ENCODE data around the gene RBBP8.
A peak's percentile ranks its signal among the peaks of the same experiment; 100 is the strongest.

RBBP8 gene

DNA sequence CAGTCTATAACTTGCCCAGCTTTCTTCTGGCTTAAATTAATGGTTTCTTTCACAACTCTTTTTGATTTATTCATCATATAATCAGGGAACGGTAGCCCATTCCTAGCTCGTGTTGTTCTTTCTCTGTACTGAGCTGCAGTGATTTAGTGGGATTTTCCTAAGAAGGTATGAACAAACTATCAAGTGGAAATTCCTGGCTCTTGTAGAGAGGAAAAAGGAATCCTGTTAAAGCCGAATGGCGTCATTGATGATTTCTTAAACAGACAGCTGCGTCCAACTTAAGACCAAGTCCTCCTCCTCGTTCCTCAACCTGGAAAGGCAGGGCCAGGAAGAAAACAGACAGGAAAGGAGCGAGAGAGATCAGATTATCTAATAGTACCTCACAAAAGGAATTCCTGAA lies 132.9 kb downstream of the RBBP8 start:
- DNase-seq, result no peak

DNA sequence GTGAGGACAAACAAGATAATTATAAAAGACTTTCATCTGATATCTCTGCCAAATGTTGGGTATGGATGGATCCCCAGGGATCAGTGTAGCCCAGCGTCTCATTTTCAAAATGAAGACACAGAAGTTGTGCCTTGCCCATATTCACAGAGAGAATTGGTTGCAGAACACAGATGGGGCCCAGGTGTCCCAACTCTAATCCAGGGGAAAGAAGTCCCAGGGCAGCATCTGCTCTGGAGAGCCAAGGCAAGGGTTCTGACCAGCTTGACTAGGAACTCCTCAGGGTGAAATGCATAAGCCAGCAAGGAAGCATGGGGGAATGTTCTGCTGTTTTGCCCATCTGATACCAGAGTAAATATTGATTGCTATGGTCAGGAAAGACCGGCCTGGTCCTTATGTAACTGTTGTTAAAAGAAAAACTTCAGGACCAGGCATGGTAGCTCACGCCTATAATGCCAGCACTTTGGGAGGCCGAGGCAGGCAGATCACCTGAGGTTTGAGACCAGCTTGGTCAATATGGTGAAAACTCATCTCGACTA lies 133.4 kb downstream of the RBBP8 start:
- no peak for DNase-seq

DNA sequence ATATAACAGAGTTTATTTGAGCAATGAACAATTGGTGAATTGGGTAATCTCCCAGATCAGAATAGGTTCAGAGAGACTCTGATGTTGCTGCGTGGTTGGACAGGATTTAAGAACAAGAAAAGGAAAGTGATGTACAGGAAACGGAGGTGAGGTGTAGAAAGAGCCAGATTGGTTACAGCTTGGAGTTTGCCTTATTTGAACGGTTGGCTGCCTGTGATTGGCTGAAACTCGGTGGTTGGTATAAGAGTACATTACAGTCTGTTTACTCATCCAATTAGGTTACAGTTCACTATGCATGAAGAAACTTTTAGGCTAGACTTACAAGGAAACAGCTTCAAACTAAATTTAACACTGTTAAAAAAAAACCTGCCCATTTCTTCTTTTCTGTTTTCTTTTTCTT lies 134.1 kb downstream of the RBBP8 start:
- no peak for DNase-seq

DNA sequence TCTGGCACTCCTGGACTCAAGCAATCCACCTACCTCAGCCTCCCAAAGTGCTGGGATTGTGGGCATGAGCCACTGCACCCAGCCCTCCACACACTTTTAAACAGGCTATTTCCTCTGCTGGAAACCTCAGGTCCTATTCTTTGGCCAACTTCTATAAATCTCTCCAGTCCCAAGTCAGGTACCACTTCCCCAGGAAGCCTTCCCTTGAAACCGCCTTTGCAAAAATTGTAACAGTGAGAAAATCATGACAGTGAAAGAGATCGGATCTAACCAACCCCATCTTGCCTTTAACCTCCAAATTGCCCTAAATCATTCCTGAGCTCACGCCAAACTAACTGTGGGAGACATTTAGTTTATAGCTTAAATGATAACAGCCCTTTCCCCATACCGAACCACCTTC lies 134.9 kb downstream of the RBBP8 start:
- no peak for DNase-seq

DNA sequence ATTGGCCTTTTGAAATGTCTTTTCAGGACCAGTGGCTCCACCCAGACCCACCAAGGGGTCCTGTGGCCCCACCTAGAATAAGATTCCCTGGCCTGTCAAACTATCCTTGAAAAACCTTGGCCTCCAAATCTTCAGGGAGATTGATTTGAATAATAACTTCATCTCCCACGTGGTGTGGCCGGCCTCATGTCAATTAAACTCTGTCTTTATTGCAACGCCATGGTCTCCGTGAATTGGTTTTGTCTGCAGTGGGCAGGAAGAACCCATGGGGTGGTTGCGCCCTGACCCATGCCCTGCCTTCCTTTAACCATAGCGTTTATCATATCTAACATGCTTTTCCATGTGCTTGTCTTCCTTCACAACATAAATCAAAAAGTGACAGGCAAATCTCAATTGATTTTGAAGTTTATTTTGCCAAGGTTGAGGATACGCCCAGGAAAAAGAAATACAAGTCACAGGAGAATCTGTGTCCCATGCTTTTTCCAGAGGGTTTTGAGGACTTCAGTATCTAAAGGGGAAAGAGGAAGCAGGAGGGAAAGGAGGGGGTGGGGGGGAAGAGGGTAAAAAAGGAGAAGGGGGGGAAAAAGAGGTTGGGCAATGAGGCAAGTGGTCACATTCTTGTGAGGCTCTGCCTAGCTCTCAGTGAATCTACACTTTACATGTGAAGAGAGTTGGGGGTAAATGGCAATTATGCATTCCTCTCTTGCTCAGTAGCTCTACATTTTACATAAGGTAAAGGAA lies 135.6 kb downstream of the RBBP8 start:
- DNase-seq, result no peak

DNA sequence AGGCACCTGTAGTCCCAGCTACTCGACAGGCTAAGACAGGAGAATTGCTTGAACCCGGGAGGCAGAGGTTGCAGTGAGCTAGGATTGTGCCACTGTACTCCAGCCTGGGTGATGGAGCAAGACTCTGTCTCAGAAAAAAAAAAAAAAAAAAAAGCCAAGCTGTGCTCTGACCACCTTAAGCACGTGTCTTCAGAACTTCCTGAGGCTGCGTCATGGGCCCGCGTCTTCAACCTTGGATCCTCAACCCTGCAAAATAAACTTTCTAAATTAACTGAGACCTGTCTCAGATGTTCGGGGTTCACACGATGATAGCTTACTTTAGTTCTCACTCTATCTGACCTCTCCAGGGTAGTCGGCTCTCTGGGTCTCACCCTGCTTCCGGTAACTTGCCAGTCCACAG lies 136.4 kb downstream of the RBBP8 start:
- DNase-seq, result peak; percentile 16

DNA sequence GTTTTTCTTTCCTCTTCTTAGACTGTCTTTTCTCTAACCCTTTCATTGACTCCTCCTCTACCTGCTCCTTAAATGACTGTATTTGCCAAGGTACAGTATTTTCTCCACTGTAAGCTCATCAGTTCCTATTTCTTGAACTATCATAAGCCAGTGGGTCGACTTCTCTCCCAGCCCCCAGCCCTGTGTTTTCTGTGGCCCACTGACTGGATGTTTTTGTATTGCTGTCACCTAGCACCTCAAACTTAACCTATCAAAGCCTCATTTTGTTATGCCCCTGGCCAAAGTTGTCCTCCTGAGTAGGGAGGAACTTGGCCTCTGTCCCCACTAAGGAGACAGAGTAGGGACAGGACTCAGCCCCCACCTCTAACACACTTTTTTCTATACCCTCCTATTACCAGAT lies 136.8 kb downstream of the RBBP8 start:
- no peak for DNase-seq

DNA sequence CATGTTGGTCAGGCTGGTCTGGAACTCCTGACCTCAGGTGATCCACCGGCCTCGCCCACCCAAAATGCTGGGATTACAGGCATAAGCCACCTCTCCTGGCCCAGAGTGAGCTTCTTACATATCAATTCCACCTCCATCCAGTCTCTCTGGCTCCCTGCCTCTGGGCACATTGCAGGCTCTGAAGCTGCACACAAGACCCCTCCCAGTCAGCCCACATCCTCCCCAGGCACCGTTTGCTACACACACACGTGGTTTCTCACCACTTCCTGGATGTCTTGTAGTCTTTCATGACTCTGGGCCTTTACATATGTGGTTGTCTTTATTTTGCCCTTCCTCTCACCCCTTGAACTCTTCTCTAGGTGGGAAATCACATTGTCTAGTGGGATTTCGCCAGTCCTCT lies 138.2 kb downstream of the RBBP8 start:
- DNase-seq, result peak; percentile 77

DNA sequence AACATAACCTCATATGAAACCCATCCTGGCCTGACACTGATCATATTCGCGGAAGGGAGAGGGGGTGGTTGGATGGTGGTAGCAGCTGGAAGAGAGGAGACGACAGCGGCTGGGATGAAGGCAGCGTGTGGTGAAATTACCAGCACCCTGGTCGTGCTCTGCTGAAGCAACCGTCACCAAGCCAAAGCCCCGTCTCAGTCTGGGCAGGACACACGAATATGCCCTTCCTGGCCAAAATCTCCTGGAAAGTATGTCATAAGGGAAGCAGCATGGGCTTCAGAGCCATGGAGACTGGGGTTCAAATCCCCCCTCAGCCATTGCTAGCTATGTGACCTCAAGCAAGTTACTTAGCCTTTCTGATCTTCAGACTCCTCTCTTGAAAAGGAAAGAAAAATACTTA lies 139.0 kb downstream of the RBBP8 start:
- DNase-seq, result no peak

DNA sequence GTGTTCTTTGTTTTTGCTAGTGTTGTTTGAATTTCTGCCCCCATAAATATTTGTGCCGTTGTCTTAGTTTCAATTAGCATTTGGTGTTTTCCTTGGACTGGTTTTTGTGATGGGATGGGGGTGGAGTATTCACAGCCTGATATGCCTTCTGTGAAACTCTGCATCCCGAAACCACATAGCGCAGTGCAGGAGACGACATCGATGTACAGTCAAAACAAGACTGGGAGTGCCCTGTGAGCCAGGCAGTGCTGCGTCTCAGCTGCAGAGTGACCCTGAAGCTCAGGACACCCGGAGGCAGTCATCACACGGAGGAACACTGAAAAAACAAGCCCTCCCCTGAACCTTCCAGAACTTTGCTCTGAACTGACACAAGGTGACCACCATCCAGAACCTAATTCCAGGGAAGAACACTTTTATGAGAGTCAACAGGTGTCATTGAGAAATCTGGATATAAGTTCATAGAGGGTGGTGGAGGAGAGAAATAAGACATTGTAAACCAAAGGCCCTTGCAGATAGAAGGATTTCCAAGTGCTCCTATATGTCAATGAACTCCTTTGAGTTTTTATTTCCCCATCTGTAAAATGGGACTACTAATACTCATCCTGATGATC lies 141.0 kb downstream of the RBBP8 start:
- no peak for DNase-seq
